WI38 (cell line): Measurements from ENCODE around the gene NBL1.

Source experiments
- H3K4me3 ChIP-seq: 2 replicates; pipeline ENCODE4 v1.5.1; 2011; ENCODE audit warnings: low read depth, mild to moderate bottlenecking, control low read depth, low read length
- CTCF ChIP-seq: IDR thresholded peaks from 2 replicates; pipeline ENCODE4 v1.5.1; 2012; ENCODE audit warnings: low read depth, mild to moderate bottlenecking, control low read depth, low read length

The NBL1 gene

GRCh38 chr1:19656134-19656779 is 12.1 kb downstream of the NBL1 start:
- no peak overlapping the region for H3K4me3 ChIP-seq
- TF ChIP-seq CTCF, result no peak

- TF ChIP-seq CTCF, result no peak
- H3K4me3 ChIP-seq, result no peak overlapping the region
These were observed 12.8 kb downstream of the NBL1 start for GRCh38 chr1:19656780-19657466.

GRCh38 chr1:19657511-19657910 is 13.4 kb downstream of the NBL1 start:
- no peak overlapping the region for H3K4me3 ChIP-seq
- no peak for TF ChIP-seq CTCF

GRCh38 chr1:19658186-19658585 is 14.1 kb downstream of the NBL1 start:
- no peak overlapping the region for H3K4me3 ChIP-seq
- no peak for TF ChIP-seq CTCF

- TF ChIP-seq CTCF, result peak; percentile 34; the same call in 1 of the 2 replicates
These were observed 17.7 kb downstream of the NBL1 start for GRCh38 chr1:19661721-19662228.

GRCh38 chr1:19662313-19662712 is 18.2 kb downstream of the NBL1 start:
- no peak overlapping the region for H3K4me3 ChIP-seq
- TF ChIP-seq CTCF, result no peak

More at GRCh38 chr1:19661721-19662228, 17.7 kb downstream of the NBL1 start:
- no peak overlapping the region for H3K4me3 ChIP-seq
